Measurements from ENCODE around the gene AHCY. TPM values are rescaled to one million over a fixed set of nuclear protein-coding genes. Genes with fewer than 3 reads are reported as not detected.
A peak's percentile ranks its signal among the peaks of the same experiment; 100 is the strongest.

Gene AHCY
- total RNA-seq, 4 donors from 2014 or later, result 53.8 to 82.7 (median 73.3) TPM

DNA sequence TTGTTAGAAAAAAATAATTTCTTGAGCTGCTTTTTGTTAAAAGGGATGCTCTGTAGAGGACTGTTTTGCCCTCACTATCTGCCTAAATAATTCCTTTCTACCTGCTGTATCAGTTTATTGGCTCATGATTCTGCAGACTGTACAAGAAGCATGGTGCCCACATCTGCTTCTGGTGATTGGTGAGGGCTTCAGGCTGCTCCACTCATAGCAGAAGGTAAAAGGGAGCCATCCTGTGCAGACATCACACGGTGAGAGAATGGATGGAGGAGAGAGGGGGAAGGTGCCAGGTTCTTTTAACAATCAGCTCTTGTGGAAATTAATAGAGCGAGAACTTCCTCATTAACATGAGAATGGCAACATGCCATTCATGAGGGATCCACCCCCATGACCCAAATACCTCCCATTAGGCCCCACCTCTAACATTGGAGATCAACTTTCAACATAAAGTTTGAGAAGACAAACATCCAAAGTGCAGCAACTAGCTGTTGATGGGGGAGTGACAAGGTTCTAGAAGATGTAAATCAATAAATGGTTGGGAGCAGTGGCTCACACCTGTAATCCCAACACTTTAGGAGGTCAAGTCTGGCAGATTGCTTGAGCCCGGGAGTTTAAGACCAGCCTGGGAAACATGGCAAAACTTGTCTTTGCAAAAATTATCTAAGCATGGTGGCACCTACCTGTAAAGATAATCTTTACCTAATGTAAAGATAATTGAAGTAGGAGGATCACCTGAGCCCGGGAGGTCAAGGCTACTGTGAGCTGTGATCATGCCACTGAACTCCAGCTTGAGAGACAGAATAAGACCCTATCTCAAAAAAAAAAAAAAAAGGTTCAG is 15.7 kb upstream of the AHCY start:
- no peak overlapping the region for H3K4me3 ChIP-seq
- no peak for TF ChIP-seq POLR2A (IDR thresholded peaks at IDR 0.05)
- TF ChIP-seq, protein P1, sequence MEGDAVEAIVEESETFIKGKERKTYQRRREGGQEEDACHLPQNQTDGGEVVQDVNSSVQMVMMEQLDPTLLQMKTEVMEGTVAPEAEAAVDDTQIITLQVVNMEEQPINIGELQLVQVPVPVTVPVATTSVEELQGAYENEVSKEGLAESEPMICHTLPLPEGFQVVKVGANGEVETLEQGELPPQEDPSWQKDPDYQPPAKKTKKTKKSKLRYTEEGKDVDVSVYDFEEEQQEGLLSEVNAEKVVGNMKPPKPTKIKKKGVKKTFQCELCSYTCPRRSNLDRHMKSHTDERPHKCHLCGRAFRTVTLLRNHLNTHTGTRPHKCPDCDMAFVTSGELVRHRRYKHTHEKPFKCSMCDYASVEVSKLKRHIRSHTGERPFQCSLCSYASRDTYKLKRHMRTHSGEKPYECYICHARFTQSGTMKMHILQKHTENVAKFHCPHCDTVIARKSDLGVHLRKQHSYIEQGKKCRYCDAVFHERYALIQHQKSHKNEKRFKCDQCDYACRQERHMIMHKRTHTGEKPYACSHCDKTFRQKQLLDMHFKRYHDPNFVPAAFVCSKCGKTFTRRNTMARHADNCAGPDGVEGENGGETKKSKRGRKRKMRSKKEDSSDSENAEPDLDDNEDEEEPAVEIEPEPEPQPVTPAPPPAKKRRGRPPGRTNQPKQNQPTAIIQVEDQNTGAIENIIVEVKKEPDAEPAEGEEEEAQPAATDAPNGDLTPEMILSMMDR (IDR thresholded peaks at IDR 0.05), result no peak
- intact Hi-C loops (cut with DNase I; ENCODE audit: low total_unique reads), result no loop called here

DNA sequence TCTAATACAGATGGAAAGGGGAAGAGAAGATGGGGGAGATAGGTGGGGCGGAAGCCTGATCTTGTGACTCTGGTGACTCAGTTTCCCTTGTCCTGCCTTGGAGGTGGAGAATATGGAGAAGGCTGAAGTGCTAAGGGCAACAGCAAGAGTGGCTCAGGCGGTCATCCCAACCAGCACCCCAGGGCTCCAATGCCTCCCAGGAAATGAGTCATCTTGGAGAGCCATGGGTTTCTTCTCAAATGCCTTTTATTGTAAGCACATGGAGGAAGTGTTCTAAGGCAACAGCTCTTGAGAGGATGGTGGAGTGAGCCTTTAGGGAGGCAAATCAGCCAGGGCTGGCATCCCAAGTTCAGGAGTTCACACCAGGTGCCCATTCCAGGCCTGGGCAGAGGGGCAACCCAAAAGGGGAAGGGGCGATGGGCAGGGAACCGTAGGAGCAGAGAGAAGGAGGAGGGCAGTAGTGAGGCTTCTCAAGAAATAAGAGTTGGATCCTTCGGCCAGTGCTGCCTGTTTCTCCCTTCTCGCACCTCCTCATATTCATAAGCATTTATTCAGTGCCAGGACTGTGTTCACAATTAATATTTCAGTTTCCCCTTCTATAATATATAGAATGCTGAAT is 13.2 kb upstream of the AHCY start:
- H3K4me1 ChIP-seq, result peaks cover 0 to 5% of the 10 kb centered on the region in 2 donors
- H3K27me3 ChIP-seq, result no peaks in the 10 kb centered on the region
- intact Hi-C loops (cut with DNase I; ENCODE audit: low total_unique reads), result no loop called here
- TF ChIP-seq, protein P1 (IDR thresholded peaks at IDR 0.05), result no peak
- no peak for TF ChIP-seq POLR2A (IDR thresholded peaks at IDR 0.05)
- no peaks in the 10 kb centered on the region for H3K36me3 ChIP-seq
- no peak for DNase-seq
- no peaks in the 10 kb centered on the region for H3K9me3 ChIP-seq
- H3K27ac ChIP-seq, result no peak overlapping the region
- H3K4me3 ChIP-seq, result no peak overlapping the region

More for the DNA sequence above, 15.7 kb upstream of the AHCY start:
- Histone ChIP-seq H3K27ac (no peak overlapping the region), H3K4me1 (no peaks in the 10 kb centered on the region), H3K27me3 (no peaks in the 10 kb centered on the region), H3K9me3 (no peaks in the 10 kb centered on the region), H3K36me3 (no peaks in the 10 kb centered on the region)
- no peak for DNase-seq

DNA sequence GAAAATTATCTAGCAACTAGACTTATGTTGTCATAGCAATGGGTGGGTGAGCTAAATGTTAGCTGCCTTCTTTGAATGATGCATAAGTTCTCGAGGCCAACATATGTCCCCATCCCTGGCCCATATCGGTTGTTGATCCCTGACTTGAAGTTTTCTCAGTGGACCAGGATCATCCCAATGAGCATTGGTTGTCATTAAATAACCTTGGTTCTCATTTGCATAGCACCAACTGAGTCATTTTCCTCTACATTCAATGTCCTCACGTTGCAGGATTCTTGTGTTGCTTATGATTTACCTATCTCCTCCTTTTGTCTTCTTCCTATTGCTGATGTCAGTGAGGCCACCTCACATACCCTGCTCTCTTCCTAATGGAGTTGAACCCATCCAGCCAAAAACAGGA is 12.1 kb upstream of the AHCY start:
- intact Hi-C loops (cut with DNase I; ENCODE audit: low total_unique reads), result no loop called here
- no peaks in the 10 kb centered on the region for H3K27me3 ChIP-seq
- H3K4me1 ChIP-seq, result peaks cover 0 to 6% of the 10 kb centered on the region in 2 donors

DNA sequence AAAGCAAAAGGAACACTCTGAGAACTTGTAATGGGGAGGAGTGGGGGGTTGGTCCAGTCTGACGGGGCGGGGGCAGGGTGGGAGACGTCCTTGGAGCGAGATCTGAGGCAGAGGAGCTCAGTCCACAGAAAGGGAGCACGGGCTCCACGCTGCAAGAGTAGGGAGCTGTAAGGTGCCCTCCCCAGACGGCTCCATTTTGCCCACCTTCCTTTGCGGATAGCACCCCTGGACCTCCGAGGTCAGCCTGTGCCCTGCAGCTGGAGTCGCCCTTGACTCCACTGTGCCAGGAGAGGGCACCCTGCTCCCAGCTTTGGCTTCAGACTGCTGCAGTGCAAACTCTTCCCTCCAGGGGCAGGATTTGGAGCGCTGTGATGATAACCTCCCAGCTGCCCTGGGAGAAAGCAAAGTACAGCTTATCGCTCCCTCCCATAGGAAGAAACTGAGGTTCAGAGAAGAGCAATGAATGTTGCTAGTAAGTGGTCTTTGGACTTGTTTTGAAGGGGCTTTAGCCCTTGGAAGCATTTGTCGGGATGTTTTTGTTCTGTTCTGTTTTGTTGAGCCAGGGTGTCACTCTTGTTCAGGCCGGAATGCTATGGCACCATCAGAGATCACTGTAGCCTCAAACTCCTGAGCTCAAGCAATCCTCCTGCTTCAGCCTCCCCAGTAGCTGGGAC is 9.5 kb upstream of the AHCY start:
- Histone ChIP-seq H3K36me3 (no peaks in the 10 kb centered on the region), H3K27me3 (no peaks in the 10 kb centered on the region), H3K27ac (no peak overlapping the region), H3K4me3 (no peak overlapping the region), H3K4me1 (peaks cover 0 to 6% of the 10 kb centered on the region in 2 donors), H3K9me3 (no peaks in the 10 kb centered on the region)
- peak; percentile 81 to 83 for DNase-seq
- TF ChIP-seq POLR2A (IDR thresholded peaks at IDR 0.05), result no peak
- TF ChIP-seq, protein P1 (IDR thresholded peaks at IDR 0.05), result peak; percentile 98 to 99 (median 99)
- intact Hi-C loops (cut with DNase I; ENCODE audit: low total_unique reads), result no loop called here

More for the DNA sequence above, 12.1 kb upstream of the AHCY start:
- DNase-seq, result no peak
- Histone ChIP-seq H3K4me3 (no peak overlapping the region), H3K9me3 (no peaks in the 10 kb centered on the region), H3K27ac (no peak overlapping the region), H3K36me3 (no peaks in the 10 kb centered on the region)
- TF ChIP-seq, protein P1 (IDR thresholded peaks at IDR 0.05), result no peak
- no peak for TF ChIP-seq POLR2A (IDR thresholded peaks at IDR 0.05)

Measured in uterus (tissue), 4 donors.